Hepatocyte (in vitro differentiated cells): ENCODE results near the gene ABCG4. TPM values are rescaled to one million over a fixed set of nuclear protein-coding genes. Genes with fewer than 3 reads are reported as not detected.
"Not testable (repeated sequence)": the region's sequence is repeated elsewhere in the genome, so short reads cannot be mapped to it uniquely, and the experiment has no call there.

ENCODE experiments used
- DNase-seq: peaks from one replicate; pipeline ENCODE4 v3.0.0-alpha.2; 2016; ENCODE audit warnings: low spot score
- H2AFZ ChIP-seq: fragments of 200-600 bp; sonication (generic); 2 replicates; pipeline ENCODE4 v1.6.0; 2016; ENCODE audit warnings: antibody characterized with exemption, mild to moderate bottlenecking
- H3K27ac ChIP-seq: fragments of 200-600 bp; sonication (generic); 2 replicates; pipeline ENCODE4 v1.5.1; 2016; ENCODE audit warnings: mild to moderate bottlenecking
- H3K27me3 ChIP-seq: fragments of 200-600 bp; sonication (generic); 2 replicates; pipeline ENCODE4 v1.6.1; 2016
- H3K36me3 ChIP-seq: fragments of 200-600 bp; sonication (generic); replicated peaks from 2 replicates; pipeline ENCODE4 v1.5.1; 2016; ENCODE audit warnings: low read depth; ENCODE audit not compliant: insufficient read depth
- H3K4me1 ChIP-seq: fragments of 200-600 bp; sonication (generic); 2 replicates; pipeline ENCODE4 v1.5.1; 2016; ENCODE audit warnings: mild to moderate bottlenecking, moderate library complexity; ENCODE audit not compliant: insufficient read depth
- H3K4me2 ChIP-seq: fragments of 200-600 bp; sonication (generic); 2 replicates; pipeline ENCODE4 v1.6.0; 2016
- H3K4me3 ChIP-seq: fragments of 200-600 bp; sonication (generic); 2 replicates; pipeline ENCODE4 v1.5.1; 2016; ENCODE audit warnings: mild to moderate bottlenecking
- H3K79me2 ChIP-seq: fragments of 200-600 bp; sonication (generic); 2 replicates; pipeline ENCODE4 v1.6.0; 2017; ENCODE audit warnings: mild to moderate bottlenecking
- H3K9me2 ChIP-seq: fragments of 200-600 bp; sonication (generic); replicated peaks from 2 replicates; pipeline ENCODE4 v1.6.0; 2017; ENCODE audit warnings: mild to moderate bottlenecking; ENCODE audit not compliant: insufficient read depth
- H3K9me3 ChIP-seq: fragments of 200-600 bp; sonication (generic); 2 replicates; pipeline ENCODE4 v1.5.1; 2016; ENCODE audit warnings: low read depth, mild to moderate bottlenecking
- H4K20me1 ChIP-seq: fragments of 200-600 bp; sonication (generic); 2 replicates; pipeline ENCODE4 v1.6.0; 2016; ENCODE audit warnings: mild to moderate bottlenecking; ENCODE audit not compliant: insufficient read depth, poor library complexity, severe bottlenecking
- EZH2 ChIP-seq: fragments of 200-600 bp; sonication (generic); IDR thresholded peaks from 2 replicates; pipeline ENCODE4 v1.6.1; 2016; ENCODE audit warnings: antibody characterized with exemption, mild to moderate bottlenecking, borderline replicate concordance
- EZH2phosphoT487 ChIP-seq: fragments of 200-600 bp; sonication (generic); IDR thresholded peaks from one replicate; pipeline ENCODE4 v1.6.1; 2018; ENCODE audit warnings: antibody characterized with exemption, mild to moderate bottlenecking, low read depth, moderate library complexity; ENCODE audit not compliant: unreplicated experiment, severe bottlenecking
- WGBS: methylation state at CpG from one replicate; pipeline ENCODE4 v1.1.6; 2016; ENCODE audit warnings: low lambda C conversion rate; ENCODE audit errors: missing lambda C conversion rate; 5-methylcytosine and 5-hydroxymethylcytosine counted together
- polyA plus RNA-seq: library from polyadenylated mRNA; unstranded; fragments of >200 nt; fragmentation: Nextera tagmentation; extraction: Ambion mirVana; gene quantifications from 2 replicates; pipeline ENCODE4 v1.2.1, GENCODE V29; 2016
- total RNA-seq: library from RNA; depleted of rRNA; stranded (reverse); fragments of >200 nt; gene quantifications from 2 replicates; pipeline ENCODE4 v1.2.3, GENCODE V29; 2014
- TF ChIP-seq, protein P1 (sequence below): fragments of 200-600 bp; sonication (generic); IDR thresholded peaks from 2 replicates; pipeline ENCODE4 v1.5.1; 2016; ENCODE audit warnings: antibody characterized with exemption, mild to moderate bottlenecking; ENCODE audit not compliant: poor library complexity

ABCG4 gene
- total and polyA plus RNA-seq, 2 experiments from 2014 or later, result 0.45 TPM; not detected in 1

DNA sequence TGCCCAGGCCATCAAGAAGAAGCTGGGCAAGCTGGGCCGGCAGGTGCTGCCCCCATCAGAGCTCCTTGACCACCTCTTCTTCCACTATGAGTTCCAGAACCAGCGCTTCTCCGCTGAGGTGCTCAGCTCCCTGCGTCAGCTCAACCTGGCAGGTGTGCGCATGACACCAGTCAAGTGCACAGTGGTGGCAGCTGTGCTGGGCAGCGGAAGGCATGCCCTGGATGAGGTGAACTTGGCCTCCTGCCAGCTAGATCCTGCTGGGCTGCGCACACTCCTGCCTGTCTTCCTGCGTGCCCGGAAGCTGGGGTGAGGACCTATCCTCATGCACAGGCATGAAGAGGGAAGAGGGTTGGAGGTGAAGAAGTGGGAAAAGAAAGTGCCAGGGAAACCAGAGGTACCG, 31.1 kb downstream of the ABCG4 start:
- TF ChIP-seq EZH2phosphoT487 (no peak), EZH2 (no peak)
- TF ChIP-seq, protein P1, sequence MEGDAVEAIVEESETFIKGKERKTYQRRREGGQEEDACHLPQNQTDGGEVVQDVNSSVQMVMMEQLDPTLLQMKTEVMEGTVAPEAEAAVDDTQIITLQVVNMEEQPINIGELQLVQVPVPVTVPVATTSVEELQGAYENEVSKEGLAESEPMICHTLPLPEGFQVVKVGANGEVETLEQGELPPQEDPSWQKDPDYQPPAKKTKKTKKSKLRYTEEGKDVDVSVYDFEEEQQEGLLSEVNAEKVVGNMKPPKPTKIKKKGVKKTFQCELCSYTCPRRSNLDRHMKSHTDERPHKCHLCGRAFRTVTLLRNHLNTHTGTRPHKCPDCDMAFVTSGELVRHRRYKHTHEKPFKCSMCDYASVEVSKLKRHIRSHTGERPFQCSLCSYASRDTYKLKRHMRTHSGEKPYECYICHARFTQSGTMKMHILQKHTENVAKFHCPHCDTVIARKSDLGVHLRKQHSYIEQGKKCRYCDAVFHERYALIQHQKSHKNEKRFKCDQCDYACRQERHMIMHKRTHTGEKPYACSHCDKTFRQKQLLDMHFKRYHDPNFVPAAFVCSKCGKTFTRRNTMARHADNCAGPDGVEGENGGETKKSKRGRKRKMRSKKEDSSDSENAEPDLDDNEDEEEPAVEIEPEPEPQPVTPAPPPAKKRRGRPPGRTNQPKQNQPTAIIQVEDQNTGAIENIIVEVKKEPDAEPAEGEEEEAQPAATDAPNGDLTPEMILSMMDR, result no peak
- H3K27ac ChIP-seq, result no peak overlapping the region
- H3K4me3 ChIP-seq, result no peak overlapping the region
- H3K9me3 ChIP-seq, result no peaks in the 10 kb centered on the region
- H4K20me1 ChIP-seq, result no peaks in the 10 kb centered on the region
- H3K27me3 ChIP-seq, result no peaks in the 10 kb centered on the region
- H3K9me2 ChIP-seq, result no peaks in the 10 kb centered on the region
- H3K4me2 ChIP-seq, result no peak overlapping the region
- H3K36me3 ChIP-seq, result no peaks in the 10 kb centered on the region
- no peak overlapping the region for H2AFZ ChIP-seq
- peak; percentile 5 for DNase-seq
- 99% methylated on average over 10 of the region's 10 CpGs for WGBS
- H3K4me1 ChIP-seq, result no peaks in the 10 kb centered on the region
- no peaks in the 10 kb centered on the region for H3K79me2 ChIP-seq

- H3K4me1 ChIP-seq, result no peaks in the 10 kb centered on the region
- H2AFZ ChIP-seq, result no peak overlapping the region
- no peaks in the 10 kb centered on the region for H3K27me3 ChIP-seq
- H3K9me2 ChIP-seq, result no peaks in the 10 kb centered on the region
- no peaks in the 10 kb centered on the region for H3K79me2 ChIP-seq
- WGBS, result 89% methylated on average over 6 of the region's 6 CpGs
- no peak overlapping the region for H3K27ac ChIP-seq
- H3K4me3 ChIP-seq, result no peak overlapping the region
- no peak overlapping the region for H3K4me2 ChIP-seq
- H3K9me3 ChIP-seq, result no peaks in the 10 kb centered on the region
- no peaks in the 10 kb centered on the region for H4K20me1 ChIP-seq
- no peaks in the 10 kb centered on the region for H3K36me3 ChIP-seq
- DNase-seq, result no peak
- TF ChIP-seq, protein P1, result no peak
- TF ChIP-seq EZH2phosphoT487, result no peak
- TF ChIP-seq EZH2, result no peak
Measured at GRCh38 chr11:119180729-119181676, 32.2 kb downstream of the ABCG4 start.

DNA sequence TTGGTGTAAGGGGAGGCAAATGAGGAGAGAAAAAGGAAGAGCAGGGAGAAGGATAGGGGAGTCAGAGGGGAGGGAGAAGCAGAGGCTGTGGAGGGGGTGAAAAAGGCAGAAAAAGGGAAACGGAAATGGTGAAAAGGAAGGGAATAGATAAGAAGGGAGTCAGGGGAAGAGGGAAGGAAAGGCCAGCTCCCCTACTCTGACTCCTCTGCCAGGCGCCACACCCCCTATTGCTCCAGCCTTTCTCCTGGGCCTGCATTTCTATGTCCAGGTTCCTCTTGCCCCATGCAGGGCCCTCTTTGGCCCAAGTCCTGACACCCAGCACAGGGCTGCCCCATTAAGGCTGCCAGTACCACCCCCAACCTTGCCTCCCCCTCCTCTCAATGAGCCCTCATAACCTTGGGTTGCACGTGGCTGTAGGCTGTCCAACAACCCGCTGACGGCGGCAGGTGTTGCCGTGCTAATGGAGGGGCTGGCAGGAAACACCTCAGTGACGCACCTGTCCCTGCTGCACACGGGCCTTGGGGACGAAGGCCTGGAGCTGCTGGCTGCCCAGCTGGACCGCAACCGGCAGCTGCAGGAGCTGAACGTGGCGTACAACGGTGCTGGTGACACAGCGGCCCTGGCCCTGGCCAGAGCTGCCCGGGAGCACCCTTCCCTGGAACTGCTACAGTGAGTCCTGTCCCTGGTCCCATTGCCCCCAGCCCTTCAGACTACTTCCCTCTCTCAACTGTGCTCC, 33.0 kb downstream of the ABCG4 start:
- Histone ChIP-seq H3K27me3 (no peaks in the 10 kb centered on the region), H3K4me2 (no peak overlapping the region), H3K9me3 (no peaks in the 10 kb centered on the region), H3K36me3 (no peaks in the 10 kb centered on the region), H3K4me1 (no peaks in the 10 kb centered on the region), H2AFZ (no peak overlapping the region), H3K9me2 (no peaks in the 10 kb centered on the region), H3K4me3 (no peak overlapping the region), H4K20me1 (no peaks in the 10 kb centered on the region), H3K79me2 (no peaks in the 10 kb centered on the region), H3K27ac (no peak overlapping the region)
- no peak for DNase-seq
- WGBS, result 92% methylated on average over 15 of the region's 17 CpGs
- TF ChIP-seq EZH2phosphoT487 (no peak), EZH2 (no peak)
- TF ChIP-seq, protein P1, result no peak

- not testable (repeated sequence) for H3K9me2 ChIP-seq, H4K20me1 ChIP-seq, H3K4me1 ChIP-seq, H3K79me2 ChIP-seq, H3K27ac ChIP-seq, H3K27me3 ChIP-seq, H3K4me3 ChIP-seq, H3K9me3 ChIP-seq, H3K4me2 ChIP-seq, H3K36me3 ChIP-seq, DNase-seq, H2AFZ ChIP-seq
- 93% methylated on average over 9 of the region's 9 CpGs for whole genome bisulfite sequencing
Measured at GRCh38 chr11:119184399-119184798, 35.5 kb downstream of the ABCG4 start.
